Transverse colon (tissue), 4 donors: Measurements from ENCODE around the gene LHFPL6. TPM values are rescaled to one million over a fixed set of nuclear protein-coding genes. Genes with fewer than 3 reads are reported as not detected.

Source experiments
- DNase-seq: peaks from one replicate; pipeline ENCODE4 v3.0.0-alpha.2; 2019
- H3K27ac ChIP-seq, 4 donors: fragments of 200-600 bp; sonication (generic); 2 replicates each; pipeline ENCODE4 v1.5.1; 2016 to 2018; ENCODE audit warnings: inconsistent platforms in 4 of 4
- H3K27me3 ChIP-seq: fragments of 200-600 bp; sonication (generic); 2 replicates; pipeline ENCODE4 v1.5.1; 2017; ENCODE audit warnings: inconsistent platforms
- H3K36me3 ChIP-seq, 4 donors: fragments of 200-600 bp; sonication (generic); 2 replicates each; pipeline ENCODE4 v1.5.1; 2017 to 2019; ENCODE audit warnings: inconsistent platforms in 4 of 4
- H3K4me1 ChIP-seq, 4 donors: fragments of 200-600 bp; sonication (generic); 2 replicates each; pipeline ENCODE4 v1.5.1; 2017 to 2020; ENCODE audit warnings: inconsistent platforms in 4 of 4
- H3K4me3 ChIP-seq, 4 donors: fragments of 200-600 bp; sonication (generic); 1 replicate in 1 of 4; 2 replicates in 3 of 4; pipeline versions ENCODE4 v1.5.1 to v1.6.1; 2017 to 2019; ENCODE audit warnings: inconsistent platforms in 4 of 4
- H3K9me3 ChIP-seq, 2 donors: fragments of 200-600 bp; sonication (generic); 2 replicates each; pipeline ENCODE4 v1.5.1; 2017 to 2019; ENCODE audit warnings: inconsistent platforms in 2 of 2
- EP300 ChIP-seq: sonication (generic); formaldehyde crosslinking; IDR thresholded peaks from one replicate; pipeline ENCODE4 v1.6.1; 2017; ENCODE audit warnings: antibody characterized with exemption, low read depth
- POLR2A ChIP-seq: fragments of 450-650 bp; IDR thresholded peaks from one replicate; pipeline ENCODE4 v1.6.1; 2016; ENCODE audit warnings: antibody characterized with exemption, mild to moderate bottlenecking, moderate library complexity
- POLR2AphosphoS5 ChIP-seq, 3 donors: sonication (generic); formaldehyde crosslinking; IDR thresholded peaks; one replicate each; pipeline ENCODE4 v1.6.1; 2016; ENCODE audit warnings: antibody characterized with exemption in 3 of 3
- WGBS, 2 donors: methylation state at CpG; one replicate each; pipeline ENCODE4 v1.1.5; 2018; ENCODE audit warnings: low coverage in 1 of 2; 5-methylcytosine and 5-hydroxymethylcytosine counted together
- in situ Hi-C, 4 donors: fragments of 200-750 bp; cut with MboI; loops; one replicate each; pipeline versions ENCODE4 v1.15.0 to v1.15.1; 2017; ENCODE audit warnings: low sequenced_read_pairs in 3 of 4, low pct_ligation_motif_present in 1 of 4, low pct_unique_long_range_greater_than_20kb in 1 of 4
- intact Hi-C: fragments of 100-400 bp; cut with DNase I; formaldehyde crosslinking; loops from one replicate; pipeline ENCODE4 v1.15.1; 2023; ENCODE audit warnings: low total_unique reads
- total RNA-seq, 4 donors: library from RNA; depleted of rRNA; stranded (reverse); fragments of >200 nt; gene quantifications; one replicate each; pipeline ENCODE4 v1.1.0, GENCODE V29; 2016
- TF ChIP-seq, protein P1 (sequence below), 5 experiments: fragments of 200-600 bp in 3 of 5; fragments of 450-650 bp in 2 of 5; sonication (generic) in 3 of 5; IDR thresholded peaks; 1 replicate in 2 of 5; 2 replicates in 3 of 5; pipeline ENCODE4 v1.5.1; 2016 to 2017; ENCODE audit warnings: antibody characterized with exemption in 5 of 5, inconsistent platforms in 3 of 5, mild to moderate bottlenecking in 2 of 5, moderate library complexity in 1 of 5

The LHFPL6 gene
- total RNA-seq, 4 donors from 2014 or later: 4.2 to 18.6 (median 9.3) TPM

DNA sequence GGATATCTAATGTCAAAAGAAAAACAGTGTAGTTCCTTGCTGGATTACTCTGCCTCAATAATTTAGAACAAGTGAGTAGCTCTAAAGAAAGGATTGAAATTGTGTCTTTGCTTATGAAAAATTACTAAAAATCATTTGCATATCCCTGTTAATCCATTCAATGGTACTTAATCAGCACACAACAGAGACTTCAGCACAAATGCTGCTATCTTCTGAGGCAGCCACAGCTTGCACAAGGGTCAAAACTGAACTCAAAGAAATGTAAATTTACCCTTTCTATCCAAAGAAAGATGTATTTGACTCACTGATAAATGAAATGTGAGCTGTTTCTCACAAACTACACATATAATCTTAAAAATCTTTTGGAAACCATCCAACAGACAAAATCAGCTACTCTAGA is 116.2 kb downstream of the LHFPL6 start:
- H3K27ac ChIP-seq: no peak overlapping the region
- DNase-seq: no peak
- no peaks in the 10 kb centered on the region for H3K27me3 ChIP-seq
- intact Hi-C loops (no loop called here), in situ Hi-C loops (no loop called here)
- no peak overlapping the region for H3K4me3 ChIP-seq
- no peak for TF ChIP-seq EP300
- TF ChIP-seq POLR2A: no peak
- TF ChIP-seq POLR2AphosphoS5 (IDR thresholded peaks at IDR 0.05): no peak
- TF ChIP-seq, protein P1, sequence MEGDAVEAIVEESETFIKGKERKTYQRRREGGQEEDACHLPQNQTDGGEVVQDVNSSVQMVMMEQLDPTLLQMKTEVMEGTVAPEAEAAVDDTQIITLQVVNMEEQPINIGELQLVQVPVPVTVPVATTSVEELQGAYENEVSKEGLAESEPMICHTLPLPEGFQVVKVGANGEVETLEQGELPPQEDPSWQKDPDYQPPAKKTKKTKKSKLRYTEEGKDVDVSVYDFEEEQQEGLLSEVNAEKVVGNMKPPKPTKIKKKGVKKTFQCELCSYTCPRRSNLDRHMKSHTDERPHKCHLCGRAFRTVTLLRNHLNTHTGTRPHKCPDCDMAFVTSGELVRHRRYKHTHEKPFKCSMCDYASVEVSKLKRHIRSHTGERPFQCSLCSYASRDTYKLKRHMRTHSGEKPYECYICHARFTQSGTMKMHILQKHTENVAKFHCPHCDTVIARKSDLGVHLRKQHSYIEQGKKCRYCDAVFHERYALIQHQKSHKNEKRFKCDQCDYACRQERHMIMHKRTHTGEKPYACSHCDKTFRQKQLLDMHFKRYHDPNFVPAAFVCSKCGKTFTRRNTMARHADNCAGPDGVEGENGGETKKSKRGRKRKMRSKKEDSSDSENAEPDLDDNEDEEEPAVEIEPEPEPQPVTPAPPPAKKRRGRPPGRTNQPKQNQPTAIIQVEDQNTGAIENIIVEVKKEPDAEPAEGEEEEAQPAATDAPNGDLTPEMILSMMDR (IDR thresholded peaks at IDR 0.05): no peak
- no peaks in the 10 kb centered on the region for H3K9me3 ChIP-seq
- H3K4me1 ChIP-seq: no peaks in the 10 kb centered on the region
- no peaks in the 10 kb centered on the region for H3K36me3 ChIP-seq

DNA sequence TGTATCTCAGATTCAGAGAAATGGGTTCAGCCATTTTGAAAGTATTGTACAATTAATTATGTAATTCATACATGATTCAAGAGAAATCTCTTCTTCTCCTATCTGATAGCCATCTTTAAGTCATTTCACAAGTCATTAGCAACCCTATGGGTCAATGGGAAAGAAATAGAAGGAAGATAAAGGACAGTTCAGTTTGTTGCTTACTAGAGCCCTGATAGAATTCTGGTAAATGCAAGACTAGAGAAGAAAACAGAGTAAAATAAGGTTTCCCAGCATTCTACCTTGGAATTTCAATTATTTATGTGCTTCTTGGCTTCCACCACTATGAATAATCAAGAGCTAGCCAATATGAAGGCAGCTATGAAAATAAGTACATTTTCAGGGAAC is 117.7 kb downstream of the LHFPL6 start:
- no peak for DNase-seq
- Histone ChIP-seq H3K27me3 (no peaks in the 10 kb centered on the region), H3K4me1 (no peaks in the 10 kb centered on the region), H3K4me3 (no peak overlapping the region), H3K36me3 (no peaks in the 10 kb centered on the region), H3K27ac (no peak overlapping the region), H3K9me3 (no peaks in the 10 kb centered on the region)
- intact Hi-C loops: no loop called here
- TF ChIP-seq EP300 (no peak), POLR2A (no peak)
- TF ChIP-seq, protein P1 (IDR thresholded peaks at IDR 0.05): no peak
- in situ Hi-C loops: no loop called here

DNA sequence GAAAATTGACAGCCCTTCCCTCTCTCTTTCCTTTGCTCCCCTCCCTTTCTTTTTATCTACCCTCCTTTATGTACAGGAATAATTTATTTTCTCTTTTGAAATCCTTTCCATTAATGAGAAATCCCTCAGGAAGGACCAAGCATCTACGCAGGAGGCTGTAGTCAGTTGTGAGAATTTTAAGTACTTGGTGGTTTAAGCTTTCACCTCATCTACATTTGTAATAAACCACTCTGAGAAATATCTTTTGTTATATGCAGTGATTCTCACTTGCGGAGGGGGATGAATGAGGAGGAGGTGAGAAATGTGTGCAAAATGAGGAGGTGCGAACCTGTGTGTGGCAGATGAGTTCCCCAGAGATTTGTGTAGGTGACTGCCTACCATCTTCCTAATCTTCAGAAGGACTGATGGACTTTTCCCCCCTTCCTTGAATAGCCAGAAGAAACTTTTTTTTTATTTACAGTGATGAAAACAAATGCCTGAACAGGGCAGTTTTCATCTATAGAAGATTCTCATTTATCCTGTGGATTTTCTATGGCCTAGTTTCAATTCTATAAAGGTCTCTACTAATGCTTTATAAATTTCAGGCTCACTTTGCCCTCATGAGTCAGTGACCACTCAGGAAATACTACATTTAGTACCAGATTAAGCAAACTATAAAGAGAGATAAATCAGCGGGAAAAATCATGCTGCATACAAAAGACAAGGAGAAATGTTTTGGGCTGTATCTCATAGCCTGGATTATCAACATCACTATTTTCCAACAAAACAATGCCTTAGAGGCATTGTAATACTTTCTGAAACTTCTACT is 118.3 kb downstream of the LHFPL6 start:
- TF ChIP-seq POLR2AphosphoS5 (IDR thresholded peaks at IDR 0.05): no peak
- TF ChIP-seq POLR2A: no peak
- no peak for TF ChIP-seq EP300
- TF ChIP-seq, protein P1 (IDR thresholded peaks at IDR 0.05): no peak

DNA sequence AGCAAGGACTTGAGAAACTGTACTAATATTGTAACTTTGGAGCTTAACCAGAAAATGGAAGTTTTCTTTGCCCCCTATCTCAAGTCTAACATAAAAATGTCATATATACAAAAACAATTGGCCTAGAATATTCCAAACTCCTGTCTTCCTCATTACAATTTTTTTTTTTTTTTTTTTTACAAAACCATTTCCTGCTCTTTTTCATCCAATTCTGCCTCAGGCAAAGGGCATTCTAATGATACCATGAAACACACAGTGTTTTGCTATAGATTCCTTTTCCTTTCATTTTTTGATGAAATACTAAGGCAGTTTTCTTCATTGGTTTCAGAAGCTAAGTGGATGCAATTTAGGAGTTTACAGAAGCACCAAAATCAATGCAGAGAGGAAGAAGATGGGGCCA is 119.7 kb downstream of the LHFPL6 start:
- Histone ChIP-seq H3K9me3 (no peaks in the 10 kb centered on the region), H3K27ac (no peak overlapping the region), H3K4me3 (no peak overlapping the region), H3K36me3 (no peaks in the 10 kb centered on the region), H3K4me1 (no peaks in the 10 kb centered on the region), H3K27me3 (no peaks in the 10 kb centered on the region)
- TF ChIP-seq POLR2AphosphoS5 (IDR thresholded peaks at IDR 0.05): no peak
- no peak for TF ChIP-seq EP300
- no peak for TF ChIP-seq POLR2A
- TF ChIP-seq, protein P1 (IDR thresholded peaks at IDR 0.05): no peak
- no peak for DNase-seq
- in situ Hi-C loops: no loop called here
- intact Hi-C loops: no loop called here

More for the DNA sequence above, 118.3 kb downstream of the LHFPL6 start:
- H3K4me3 ChIP-seq: no peak overlapping the region
- H3K9me3 ChIP-seq: no peaks in the 10 kb centered on the region
- WGBS, 2 donors: 81 to 89% methylated on average over 3 to 4 of the region's 4 CpGs
- DNase-seq: no peak
- no peaks in the 10 kb centered on the region for H3K27me3 ChIP-seq
- in situ Hi-C loops: no loop called here
- no peaks in the 10 kb centered on the region for H3K36me3 ChIP-seq
- intact Hi-C loops: no loop called here
- no peak overlapping the region for H3K27ac ChIP-seq
- H3K4me1 ChIP-seq: no peaks in the 10 kb centered on the region
